Spinal cord (tissue), 10 donors: Measurements from ENCODE around the gene NEK6. TPM values are rescaled to one million over a fixed set of nuclear protein-coding genes. Genes with fewer than 3 reads are reported as not detected.

Source experiments
- DNase-seq, 6 donors: peaks; one replicate each; pipeline versions ENCODE4 v3.0.0 to v3.0.0-alpha.2; 2013 to 2015; ENCODE audit warnings: low spot score in 6 of 6, low read depth in 4 of 6
- H3K27ac ChIP-seq: one replicate; pipeline ENCODE4 v1.5.1; 2013; ENCODE audit warnings: low read depth, low read length, control low read depth
- H3K27me3 ChIP-seq: one replicate; pipeline ENCODE4 v1.6.1; 2013; ENCODE audit warnings: low read length; ENCODE audit not compliant: control insufficient read depth, insufficient read depth
- H3K36me3 ChIP-seq: one replicate; pipeline ENCODE4 v1.6.1; 2013; ENCODE audit warnings: low read length; ENCODE audit not compliant: control insufficient read depth, insufficient read depth
- H3K4me1 ChIP-seq: one replicate; pipeline ENCODE4 v1.6.1; 2013; ENCODE audit warnings: low read length; ENCODE audit not compliant: control insufficient read depth, insufficient read depth
- H3K4me3 ChIP-seq: one replicate; pipeline ENCODE4 v1.5.1; 2013; ENCODE audit warnings: low read depth, low read length, control low read depth
- H3K9me3 ChIP-seq: one replicate; pipeline ENCODE4 v1.6.1; 2013; ENCODE audit warnings: low read length; ENCODE audit not compliant: control insufficient read depth, insufficient read depth
- WGBS: methylation state at CpG from one replicate; pipeline ENCODE4 v1.1.5; 2013; ENCODE audit warnings: missing lambda C conversion rate; ENCODE audit not compliant: insufficient coverage; 5-methylcytosine and 5-hydroxymethylcytosine counted together
- polyA plus RNA-seq, 2 donors: library from polyadenylated mRNA; unstranded; fragments of 120-200 nt; gene quantifications; one replicate each; pipeline ENCODE4 v1.2.1, GENCODE V29; 2013; ENCODE audit not compliant: insufficient read length in 2 of 2
- total RNA-seq, 2 donors: library from RNA; depleted of rRNA in 1 of 2; stranded (reverse); fragments of 120-200 nt in 1 of 2; fragments of >200 nt in 1 of 2; gene quantifications; one replicate each; pipeline versions ENCODE4 v1.2.3 to v1.2.4, GENCODE V29; 2013 to 2014
- donor health status: healthy.

Gene NEK6
- total and polyA plus RNA-seq, 4 donors = 26.1 to 39.0 (median 30.4) TPM

DNA sequence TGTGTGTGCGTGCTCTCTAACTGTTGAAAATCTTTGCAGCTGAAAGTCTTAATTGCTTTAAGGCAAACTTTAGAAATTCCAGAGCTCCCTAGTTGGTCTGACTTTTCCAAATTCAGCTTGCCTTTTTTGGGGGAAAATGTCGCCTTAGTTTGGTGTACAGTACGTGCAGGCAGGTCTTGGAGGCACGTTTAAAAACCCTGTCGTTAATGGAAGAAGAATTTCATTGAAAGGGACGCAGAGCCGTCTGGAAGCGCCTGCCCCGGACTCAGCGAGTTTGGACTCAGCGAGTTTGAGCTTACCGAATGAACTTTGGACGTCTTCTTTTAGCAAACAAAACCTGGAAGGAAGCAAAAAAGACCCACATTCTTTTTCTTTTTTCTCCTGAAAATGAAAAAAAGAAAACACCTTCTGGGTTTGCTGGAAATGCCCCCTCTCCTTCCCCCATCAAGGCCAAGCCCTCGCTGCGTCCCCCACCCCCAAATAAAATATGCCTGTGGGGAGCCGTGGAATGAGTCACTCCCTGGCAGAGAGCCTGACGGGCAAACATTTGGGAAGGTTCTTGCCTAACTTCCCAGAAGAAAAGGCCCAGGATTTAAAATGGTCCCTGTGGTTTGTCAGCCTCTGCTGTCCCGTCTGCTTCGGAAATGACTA lies 1.5 kb downstream of the NEK6 start:
- Histone ChIP-seq H3K36me3 (peaks cover 5% of the 10 kb centered on the region), H3K4me3 (peak overlapping the region; percentile 87), H3K4me1 (peaks cover 75% of the 10 kb centered on the region), H3K27ac (peak overlapping the region; percentile 96), H3K9me3 (no peaks in the 10 kb centered on the region), H3K27me3 (no peaks in the 10 kb centered on the region)
- DNase-seq = peak in 2 of 6 donors; percentile 57 to 86
- WGBS = 13% methylated on average over 17 of the region's 19 CpGs

DNA sequence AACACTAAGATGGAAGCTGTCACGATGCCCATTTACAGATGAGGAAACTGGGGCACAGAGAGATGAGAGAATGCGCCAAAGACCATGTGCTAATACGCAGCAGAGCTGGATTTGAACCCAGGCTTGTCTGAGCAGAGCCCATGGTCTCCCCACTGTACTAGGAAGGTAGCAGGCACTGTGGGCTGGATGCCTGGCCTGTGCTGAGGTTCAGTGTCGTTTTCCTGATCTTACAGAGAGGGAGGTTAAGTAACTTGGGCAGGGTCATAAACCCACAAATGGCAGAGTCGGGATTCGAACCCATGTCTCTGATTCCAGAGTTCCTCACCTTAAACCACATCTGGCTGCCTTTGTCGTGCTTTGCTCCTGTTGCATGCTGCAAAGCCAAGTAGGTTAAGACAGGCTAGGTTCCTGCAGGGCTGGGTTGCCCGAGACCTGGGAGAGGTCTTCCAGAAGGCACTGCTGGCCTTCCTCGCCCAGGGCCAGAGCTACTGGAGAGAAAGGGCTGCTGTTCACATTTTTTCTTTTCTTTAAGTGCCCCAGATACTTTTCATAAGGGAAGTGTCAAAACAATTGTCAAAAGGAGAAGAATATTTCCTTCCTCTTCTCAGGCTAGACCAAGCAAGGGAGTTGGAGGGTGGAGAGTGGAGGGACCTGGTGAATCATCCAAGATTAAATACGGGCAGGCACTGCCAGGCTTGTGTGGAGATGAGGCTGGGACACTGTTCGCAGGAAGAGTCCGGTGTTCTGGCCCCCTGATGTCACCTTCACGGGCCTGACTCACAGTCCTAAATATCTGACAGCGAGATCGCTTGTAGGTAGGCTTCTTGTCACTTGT lies 3.2 kb downstream of the NEK6 start:
- Histone ChIP-seq H3K27me3 (no peaks in the 10 kb centered on the region), H3K9me3 (no peaks in the 10 kb centered on the region), H3K4me1 (peaks cover 87% of the 10 kb centered on the region), H3K4me3 (no peak overlapping the region), H3K27ac (peak overlapping the region; percentile 85), H3K36me3 (peaks cover 5% of the 10 kb centered on the region)
- 74% methylated on average over 11 of the region's 15 CpGs for WGBS
- DNase-seq = peak in 1 of 6 donors; percentile 38

DNA sequence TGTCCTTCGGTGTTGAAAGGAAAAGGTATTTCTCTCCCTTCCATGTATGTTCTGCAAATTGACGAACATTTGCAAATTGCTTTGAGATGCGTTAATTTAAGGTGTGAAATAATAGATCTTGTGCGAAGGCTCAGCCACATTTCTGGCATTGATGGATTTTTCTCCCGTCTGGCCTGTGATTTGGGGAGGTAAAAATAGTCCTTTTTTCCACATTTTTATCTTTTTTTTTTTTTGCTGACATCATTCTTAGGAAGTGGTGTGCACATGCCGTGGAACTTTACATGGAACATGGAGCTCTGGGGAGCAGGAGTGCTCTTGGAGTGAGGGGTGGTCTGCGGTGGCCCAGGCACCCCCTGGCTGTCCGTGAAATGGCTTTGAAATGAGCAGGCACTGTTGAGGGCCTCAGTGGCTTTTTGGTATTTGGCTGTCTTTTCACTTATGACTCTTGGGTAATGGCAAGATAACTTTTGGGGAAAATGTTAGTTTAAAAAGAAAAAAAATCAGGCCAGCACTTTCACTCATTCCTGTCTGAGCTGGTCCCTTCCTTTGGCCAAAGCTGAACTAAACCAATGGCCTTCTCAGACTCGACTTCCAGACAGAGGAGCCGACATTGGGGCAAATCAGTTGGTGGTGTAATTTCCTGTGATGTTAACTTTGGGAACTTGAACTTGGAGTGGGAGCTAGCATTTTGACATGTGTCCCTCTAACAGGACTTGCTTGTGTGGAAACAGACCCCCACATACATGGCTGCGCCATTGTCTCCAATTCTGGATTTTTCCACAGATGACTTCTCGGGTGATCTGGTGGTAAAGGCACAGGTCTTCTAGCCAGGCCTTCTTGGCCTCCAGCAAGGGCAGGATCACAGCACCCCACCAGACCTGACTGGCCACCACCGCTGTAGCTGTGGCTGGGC lies 4.2 kb downstream of the NEK6 start:
- Histone ChIP-seq H3K27ac (peak overlapping the region; percentile 85), H3K4me1 (peaks cover 90% of the 10 kb centered on the region), H3K9me3 (no peaks in the 10 kb centered on the region), H3K27me3 (no peaks in the 10 kb centered on the region), H3K4me3 (no peak overlapping the region), H3K36me3 (peaks cover 5% of the 10 kb centered on the region)
- DNase-seq = peak in 1 of 6 donors; percentile 76
- WGBS = 51% methylated on average over 4 of the region's 13 CpGs

DNA sequence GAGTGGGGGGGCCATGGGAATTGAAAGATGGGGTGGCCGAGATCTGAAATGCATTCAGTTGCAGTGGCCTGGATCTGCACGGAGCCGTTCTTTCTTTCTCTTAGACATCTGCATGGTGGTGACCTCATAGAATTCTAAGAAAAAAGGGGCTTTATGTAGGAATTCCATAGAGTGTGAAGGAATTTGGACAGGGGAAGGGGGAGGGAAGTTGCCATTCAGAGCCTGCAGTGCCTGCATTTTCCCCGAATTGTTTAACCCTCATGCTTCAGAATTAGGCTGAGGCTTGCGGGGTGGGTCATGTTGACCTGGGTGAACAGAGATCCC lies 4.9 kb downstream of the NEK6 start:
- DNase-seq = peak in 2 of 6 donors; percentile 58 to 75

DNA sequence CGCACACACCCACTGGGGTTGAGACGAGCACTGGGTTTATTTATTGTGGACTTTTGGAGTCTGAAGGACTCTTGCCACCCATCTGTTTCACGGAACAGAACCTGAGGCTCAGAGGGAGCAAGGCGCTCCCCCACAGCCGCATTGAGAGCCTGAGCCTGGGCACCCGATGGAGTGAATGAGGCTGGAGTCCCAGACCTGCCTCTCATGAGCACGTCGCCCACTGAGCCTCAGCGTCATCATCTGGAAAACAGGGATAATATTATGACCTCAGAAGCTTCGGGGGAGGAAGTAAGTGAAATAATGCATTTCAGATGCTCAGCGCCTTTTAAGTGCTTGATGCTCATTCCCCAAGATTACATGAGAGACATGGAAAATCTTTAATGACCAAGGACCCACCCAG lies 5.5 kb downstream of the NEK6 start:
- Histone ChIP-seq H3K9me3 (no peaks in the 10 kb centered on the region), H3K27ac (peak overlapping the region; percentile 85), H3K4me1 (peaks cover 90% of the 10 kb centered on the region), H3K4me3 (no peak overlapping the region), H3K27me3 (no peaks in the 10 kb centered on the region), H3K36me3 (peaks cover 5% of the 10 kb centered on the region)
- WGBS = 85% methylated on average over 9 of the region's 11 CpGs
- DNase-seq = no peak

More for the DNA sequence above, 4.9 kb downstream of the NEK6 start:
- H3K36me3 ChIP-seq = peaks cover 5% of the 10 kb centered on the region
- H3K4me3 ChIP-seq = no peak overlapping the region
- H3K27ac ChIP-seq = peak overlapping the region; percentile 85
- WGBS = 55% methylated on average over 5 of the region's 5 CpGs
- no peaks in the 10 kb centered on the region for H3K27me3 ChIP-seq
- H3K4me1 ChIP-seq = peaks cover 90% of the 10 kb centered on the region
- H3K9me3 ChIP-seq = no peaks in the 10 kb centered on the region

DNA sequence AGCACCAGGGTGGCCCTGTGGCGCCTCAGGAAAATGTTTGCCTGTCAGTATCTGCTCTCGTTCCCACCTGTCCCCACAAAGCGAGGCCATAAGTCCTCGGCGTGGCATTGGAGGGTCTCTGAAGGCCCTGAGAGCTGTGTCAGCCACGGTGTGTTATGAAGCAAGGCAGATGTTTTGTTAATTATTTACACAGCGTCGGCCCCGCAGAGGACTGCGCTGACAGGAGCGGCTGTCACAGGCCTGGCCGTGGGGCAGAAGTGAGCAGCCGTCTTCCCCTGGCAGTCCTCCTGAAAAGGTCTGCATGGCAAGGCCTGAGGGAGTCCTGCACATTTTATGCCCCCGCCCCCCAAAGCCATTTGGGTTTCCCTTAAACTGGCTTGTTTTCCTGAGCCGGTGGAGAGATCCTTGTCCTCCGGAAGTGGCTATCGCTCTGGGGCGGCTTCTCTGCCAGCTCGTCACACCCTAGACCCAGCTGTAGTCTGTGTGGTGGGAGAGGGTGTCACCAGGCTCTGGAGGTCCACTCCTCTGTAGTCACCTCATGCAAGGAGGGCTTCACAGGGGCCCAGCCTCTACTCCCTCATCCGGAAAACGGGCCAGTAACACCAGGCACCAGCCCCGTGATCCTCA lies 6.2 kb downstream of the NEK6 start:
- Histone ChIP-seq H3K36me3 (peaks cover 5% of the 10 kb centered on the region), H3K4me3 (no peak overlapping the region), H3K4me1 (peaks cover 83% of the 10 kb centered on the region), H3K27me3 (no peaks in the 10 kb centered on the region), H3K27ac (peak overlapping the region; percentile 85), H3K9me3 (no peaks in the 10 kb centered on the region)
- DNase-seq = peak in 1 of 6 donors; percentile 76
- 24% methylated on average over 12 of the region's 22 CpGs for WGBS

DNA sequence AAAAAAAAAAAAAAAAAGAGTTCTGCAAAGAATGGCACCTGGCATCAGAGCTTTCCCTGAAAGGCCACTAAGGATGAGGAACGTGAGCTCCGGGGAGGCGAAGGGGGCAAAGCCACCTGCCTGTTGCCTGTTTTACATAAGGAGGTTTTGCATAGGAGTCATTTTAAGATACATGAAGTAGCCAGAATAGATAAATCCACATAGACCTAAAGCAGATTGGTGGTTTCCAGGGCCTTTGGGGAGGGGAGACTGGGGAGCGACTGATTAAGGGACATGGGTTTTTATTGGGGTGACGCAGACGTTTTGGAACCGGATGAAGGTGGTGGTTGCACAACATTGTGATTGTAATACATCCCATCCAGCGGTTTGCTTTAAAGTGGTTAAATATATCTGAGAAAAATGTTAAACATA lies 7.1 kb downstream of the NEK6 start:
- H3K36me3 ChIP-seq = peaks cover 6% of the 10 kb centered on the region
- WGBS = 95% methylated on average over 7 of the region's 8 CpGs
- DNase-seq = no peak
- no peak overlapping the region for H3K4me3 ChIP-seq
- no peaks in the 10 kb centered on the region for H3K9me3 ChIP-seq
- no peak overlapping the region for H3K27ac ChIP-seq
- H3K27me3 ChIP-seq = no peaks in the 10 kb centered on the region
- peaks cover 76% of the 10 kb centered on the region for H3K4me1 ChIP-seq

DNA sequence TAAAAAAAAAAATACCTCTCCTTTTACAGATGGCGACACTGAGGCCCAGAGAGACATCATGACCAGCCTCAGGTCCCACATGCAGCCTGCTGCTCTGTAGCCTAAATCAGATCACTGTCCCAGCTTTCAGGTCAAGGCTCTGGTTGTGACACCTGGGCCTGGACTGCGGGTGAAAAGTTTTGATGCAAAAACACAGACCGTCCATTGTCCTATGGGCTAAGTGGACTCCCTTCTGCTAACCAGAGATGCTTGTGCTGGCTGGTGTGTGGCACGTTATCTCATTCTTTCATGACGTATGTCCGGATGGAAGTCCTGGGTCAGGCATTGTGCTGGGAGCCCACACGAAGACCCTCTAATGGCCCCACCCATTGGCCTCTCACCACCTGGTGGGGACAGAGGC lies 7.8 kb downstream of the NEK6 start:
- no peaks in the 10 kb centered on the region for H3K27me3 ChIP-seq
- peaks cover 76% of the 10 kb centered on the region for H3K4me1 ChIP-seq
- no peak for DNase-seq
- peaks cover 10% of the 10 kb centered on the region for H3K36me3 ChIP-seq
- 88% methylated on average over 7 of the region's 7 CpGs for WGBS
- H3K27ac ChIP-seq = no peak overlapping the region
- no peaks in the 10 kb centered on the region for H3K9me3 ChIP-seq
- no peak overlapping the region for H3K4me3 ChIP-seq
